ENCODE measurements around the gene CCDC68.

Gene CCDC68

DNA sequence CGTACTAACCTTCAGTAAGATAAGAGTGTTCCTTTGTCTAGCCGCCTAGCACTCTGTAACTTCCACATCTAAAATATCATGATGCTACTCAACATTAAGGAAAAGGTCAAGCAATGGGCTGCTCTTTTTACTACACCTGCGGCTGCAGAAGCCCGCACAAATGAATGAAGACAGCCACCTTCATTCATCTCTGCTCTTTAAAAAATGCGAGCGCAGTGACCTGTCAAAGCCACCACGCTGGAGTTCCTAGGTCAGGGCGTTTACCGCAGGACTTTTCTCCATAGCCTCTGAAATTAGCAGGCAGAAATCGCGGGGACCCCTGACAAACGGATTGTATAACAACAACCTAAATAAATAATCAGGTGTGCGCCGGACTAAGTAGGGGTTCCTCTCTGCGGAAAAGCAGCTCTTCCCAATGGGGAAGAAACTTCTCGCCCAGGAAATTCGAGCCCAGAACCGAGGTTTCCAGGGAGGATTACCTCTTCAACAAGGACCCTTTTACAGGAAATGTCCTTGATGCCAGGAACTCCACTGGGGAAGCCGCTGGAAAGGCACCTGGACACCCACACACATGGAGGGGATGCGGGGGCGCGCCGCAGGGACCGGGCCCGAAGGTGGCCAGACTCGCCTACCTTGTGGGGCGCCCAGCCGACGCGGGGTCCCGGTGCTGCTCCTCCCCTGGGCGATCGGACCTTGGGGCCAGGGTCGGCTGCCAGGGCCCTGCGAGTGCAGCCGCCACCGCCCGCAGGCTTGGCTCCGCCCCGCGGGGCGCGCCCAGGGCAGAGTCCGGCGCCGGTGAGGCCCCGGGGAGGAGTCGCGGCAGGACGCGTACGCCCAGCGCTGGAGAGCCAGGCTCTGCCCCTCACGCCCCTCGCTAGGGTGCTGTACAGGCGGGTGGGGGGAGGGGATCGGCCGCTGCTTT, at the start of gene CCDC68:
Gene CCDC68, minus strand, starts transcription at position 758 of the 922 bp plus-strand sequence. CDS start 16,670 bp downstream, outside the sequence.
- TF ChIP-seq CTCF (conservative IDR thresholded peaks at IDR 0.05) (no peak), ZFX (IDR thresholded peaks at IDR 0.05) (no peak)
- H3K27ac ChIP-seq, result no peak within 1 kb of the TSS

DNA sequence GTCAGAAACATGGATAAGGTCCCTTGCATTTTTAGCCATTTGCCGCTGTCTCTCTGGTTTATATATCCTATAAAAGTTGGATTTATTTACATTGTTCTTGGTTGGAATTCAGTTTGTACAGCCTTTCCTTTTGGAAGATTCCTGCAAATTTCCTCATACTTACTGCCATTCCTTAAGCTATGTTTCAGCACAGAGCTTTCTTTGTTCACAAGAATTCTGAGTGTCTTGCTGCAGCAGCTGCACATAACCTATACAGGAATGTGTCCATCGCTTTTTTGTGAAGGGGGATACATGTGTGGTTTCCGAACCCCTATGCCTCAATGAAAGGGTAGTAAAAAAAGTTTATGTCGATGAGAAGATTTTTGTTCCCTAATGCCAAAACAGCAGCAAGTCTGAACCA, 48.3 kb upstream of the CCDC68 start:
- TF ChIP-seq ZFX (IDR thresholded peaks at IDR 0.05) (no peak), CTCF (conservative IDR thresholded peaks at IDR 0.05) (no peak)
- H3K27ac ChIP-seq, result no peak overlapping the region

DNA sequence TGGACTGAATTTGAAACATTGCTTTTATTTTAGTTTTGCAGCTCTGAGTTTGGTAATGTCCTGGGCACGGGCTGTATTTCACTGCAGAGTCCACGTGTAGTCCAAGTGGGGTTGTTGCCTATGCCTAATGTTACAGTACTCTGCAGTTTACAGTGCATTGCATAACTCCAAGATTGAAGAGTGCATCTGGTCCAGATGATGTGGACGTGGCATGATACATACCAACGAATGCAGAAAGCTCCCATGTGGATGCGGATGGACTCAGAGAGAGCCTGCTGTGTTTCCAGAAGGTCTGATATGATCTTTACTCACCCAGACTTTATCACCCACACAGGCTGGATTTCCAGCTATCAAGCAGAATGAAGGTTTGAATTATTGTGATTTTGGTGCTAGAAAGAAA, 44.4 kb upstream of the CCDC68 start:
- TF ChIP-seq ZFX (IDR thresholded peaks at IDR 0.05) (no peak), CTCF (conservative IDR thresholded peaks at IDR 0.05) (no peak)
- H3K27ac ChIP-seq, result no peak overlapping the region

DNA sequence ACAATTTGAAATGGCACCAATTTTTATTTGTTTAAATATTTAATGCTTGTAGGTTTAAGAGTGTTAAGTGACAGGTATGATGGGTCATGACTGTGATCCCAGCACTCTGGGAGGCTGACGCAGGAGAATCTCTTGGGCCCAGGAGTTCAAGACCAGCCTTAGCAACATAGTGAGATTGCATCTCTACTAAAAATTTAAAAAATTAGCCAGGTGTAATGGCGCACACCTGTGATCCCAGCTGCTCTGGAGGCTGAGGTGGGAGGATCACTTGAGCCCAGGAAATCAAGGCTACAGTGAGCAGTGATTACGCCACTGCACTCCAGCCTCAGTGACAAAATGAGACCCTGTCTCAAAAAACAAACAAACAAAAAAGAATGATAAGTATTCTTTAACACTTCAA, 43.0 kb upstream of the CCDC68 start:
- no peak for TF ChIP-seq ZFX (IDR thresholded peaks at IDR 0.05)
- no peak for TF ChIP-seq CTCF (conservative IDR thresholded peaks at IDR 0.05)

DNA sequence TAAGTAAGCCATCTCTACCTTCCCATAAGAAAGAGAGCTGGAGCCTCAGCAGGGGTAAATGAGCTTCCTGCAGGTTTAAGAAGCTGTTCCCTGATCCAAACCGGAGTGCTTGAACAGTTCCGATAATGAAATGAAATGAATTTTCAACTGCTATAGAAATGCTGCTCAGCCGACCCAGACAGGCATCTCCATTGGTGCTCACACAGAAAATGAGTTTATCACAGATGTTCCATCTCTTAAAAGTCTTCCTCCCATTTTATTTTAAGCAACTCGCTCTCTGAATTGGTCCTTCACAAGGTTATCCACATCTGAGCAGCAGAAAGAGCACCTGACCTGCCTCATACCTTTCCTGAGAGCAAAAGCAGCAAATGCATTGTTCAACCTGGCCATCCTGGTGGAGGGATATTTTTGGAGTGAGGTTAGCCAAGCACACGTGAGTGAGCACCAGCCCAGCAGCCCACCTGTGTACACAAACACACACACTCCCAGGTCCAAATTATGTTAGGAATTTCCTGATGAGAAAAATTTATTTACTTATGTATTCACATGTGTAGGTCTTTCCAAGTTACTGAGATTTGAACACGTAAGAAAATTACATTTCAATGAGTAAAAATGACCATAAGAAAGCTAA, 42.2 kb upstream of the CCDC68 start:
- no peak for TF ChIP-seq CTCF (conservative IDR thresholded peaks at IDR 0.05)
- no peak for TF ChIP-seq ZFX (IDR thresholded peaks at IDR 0.05)

More for the DNA sequence above, 43.0 kb upstream of the CCDC68 start:
- no peak overlapping the region for H3K27ac ChIP-seq

GRCh38 chr18:55000529-55000928, 41.3 kb upstream of the CCDC68 start:
- H3K27ac ChIP-seq, result no peak overlapping the region
- TF ChIP-seq CTCF (conservative IDR thresholded peaks at IDR 0.05) (no peak), ZFX (IDR thresholded peaks at IDR 0.05) (no peak)

More for the DNA sequence above, 42.2 kb upstream of the CCDC68 start:
- no peak overlapping the region for H3K27ac ChIP-seq

DNA sequence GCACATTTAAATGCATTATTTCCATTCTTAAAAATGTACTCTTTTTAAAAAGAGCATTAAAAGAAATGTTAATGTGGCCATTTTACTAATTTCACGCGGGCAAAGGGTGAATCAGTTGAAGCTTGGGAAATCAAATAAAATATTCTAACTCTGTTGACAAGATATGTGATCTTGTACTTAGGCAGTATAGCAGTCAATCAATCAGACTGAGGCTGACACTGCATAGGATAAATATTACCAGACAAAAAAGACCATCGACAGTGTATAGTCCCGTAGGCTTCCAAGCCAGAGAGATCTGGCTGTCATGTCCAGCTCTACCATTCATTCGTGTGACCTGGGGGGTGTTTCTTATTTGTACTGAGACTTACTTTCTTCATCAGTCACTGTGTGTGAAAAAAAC, 39.8 kb upstream of the CCDC68 start:
- no peak for TF ChIP-seq CTCF (conservative IDR thresholded peaks at IDR 0.05)
- H3K27ac ChIP-seq, result no peak overlapping the region
